Liver (tissue), 9 donors: ENCODE measurements around the gene DNAH2. TPM values are rescaled to one million over a fixed set of nuclear protein-coding genes. Genes with fewer than 3 reads are reported as not detected.

ENCODE experiments used
- DNase-seq: peaks from one replicate; pipeline ENCODE4 v3.0.0-alpha.2; 2017; ENCODE audit warnings: low spot score
- H3K27ac ChIP-seq, 2 donors: one replicate each; pipeline ENCODE4 v1.7.0; 2013; ENCODE audit warnings: inconsistent platforms in 2 of 2, low read length in 2 of 2, control low read depth in 1 of 2, low read depth in 1 of 2, mild to moderate bottlenecking in 1 of 2
- H3K27me3 ChIP-seq, 4 donors: one replicate each; pipeline versions ENCODE4 v1.6.1 to v1.7.0; 2013; ENCODE audit warnings: low read length in 3 of 4, inconsistent platforms in 1 of 4, mild to moderate bottlenecking in 1 of 4, moderate library complexity in 1 of 4; ENCODE audit not compliant: control insufficient read depth in 4 of 4, insufficient read depth in 4 of 4
- H3K36me3 ChIP-seq, 4 donors: one replicate each; pipeline versions ENCODE4 v1.6.1 to v1.7.0; 2013; ENCODE audit warnings: low read length in 3 of 4, mild to moderate bottlenecking in 3 of 4, low read depth in 1 of 4, moderate library complexity in 1 of 4; ENCODE audit not compliant: control insufficient read depth in 4 of 4, insufficient read depth in 3 of 4
- H3K4me1 ChIP-seq, 4 donors: one replicate each; pipeline versions ENCODE4 v1.6.1 to v1.7.0; 2013; ENCODE audit warnings: low read length in 3 of 4, mild to moderate bottlenecking in 3 of 4, moderate library complexity in 1 of 4; ENCODE audit not compliant: control insufficient read depth in 4 of 4, insufficient read depth in 4 of 4
- H3K4me3 ChIP-seq, 3 donors: one replicate each; pipeline versions ENCODE4 v1.6.1 to v1.7.0; 2013; ENCODE audit warnings: low read length in 3 of 3, control low read depth in 1 of 3, low read depth in 1 of 3, mild to moderate bottlenecking in 1 of 3
- H3K9ac ChIP-seq, 2 donors: one replicate each; pipeline ENCODE4 v1.7.0; 2013; ENCODE audit warnings: low read length in 2 of 2, mild to moderate bottlenecking in 2 of 2, moderate library complexity in 2 of 2, control low read depth in 1 of 2, low read depth in 1 of 2
- H3K9me3 ChIP-seq, 4 donors: one replicate each; pipeline versions ENCODE4 v1.6.1 to v1.7.0; 2013; ENCODE audit warnings: low read length in 3 of 4; ENCODE audit not compliant: control insufficient read depth in 4 of 4
- ATF3 ChIP-seq: IDR thresholded peaks from 2 replicates; pipeline ENCODE4 v1.6.1; 2016; ENCODE audit warnings: antibody characterized with exemption
- CTCF ChIP-seq: fragments of 150-350 bp; IDR thresholded peaks from 2 replicates; pipeline ENCODE4 v1.5.1; 2017; ENCODE audit warnings: improper control_type of control experiment, low read depth, low read length; ENCODE audit not compliant: missing input control
- EGR1 ChIP-seq, 2 donors: IDR thresholded peaks; 2 replicates each; pipeline ENCODE4 v1.6.1; 2016 to 2018; ENCODE audit warnings: antibody characterized with exemption in 2 of 2, low read depth in 2 of 2
- FOXA1 ChIP-seq: IDR thresholded peaks from 2 replicates; pipeline ENCODE4 v1.6.1; 2016; ENCODE audit warnings: antibody characterized with exemption
- FOXA2 ChIP-seq: IDR thresholded peaks from 2 replicates; pipeline ENCODE4 v1.6.1; 2016; ENCODE audit warnings: antibody characterized with exemption
- GABPA ChIP-seq, 2 donors: IDR thresholded peaks in 1 of 2; conservative IDR thresholded peaks in 1 of 2; 2 replicates each; pipeline ENCODE4 v1.6.1; 2016; ENCODE audit warnings: antibody characterized with exemption in 2 of 2, mild to moderate bottlenecking in 1 of 2, moderate library complexity in 1 of 2
- HNF4A ChIP-seq, 2 donors: conservative IDR thresholded peaks; 2 replicates each; pipeline ENCODE4 v1.6.1; 2016; ENCODE audit warnings: antibody characterized with exemption in 2 of 2, mild to moderate bottlenecking in 2 of 2
- HNF4G ChIP-seq: IDR thresholded peaks from 2 replicates; pipeline ENCODE4 v1.6.1; 2016; ENCODE audit warnings: antibody characterized with exemption
- JUND ChIP-seq, 2 donors: IDR thresholded peaks; 2 replicates each; pipeline ENCODE4 v1.6.1; 2016; ENCODE audit warnings: antibody characterized with exemption in 2 of 2
- MAX ChIP-seq: IDR thresholded peaks from 2 replicates; pipeline ENCODE4 v1.6.1; 2016; ENCODE audit warnings: antibody characterized with exemption
- NR2F2 ChIP-seq: IDR thresholded peaks from 2 replicates; pipeline ENCODE4 v1.6.1; 2016; ENCODE audit warnings: antibody characterized with exemption
- RAD21 ChIP-seq, 2 donors: IDR thresholded peaks; 2 replicates each; pipeline ENCODE4 v1.6.1; 2016; ENCODE audit warnings: antibody characterized with exemption in 2 of 2, mild to moderate bottlenecking in 2 of 2
- REST ChIP-seq: IDR thresholded peaks from 2 replicates; pipeline ENCODE4 v1.6.1; 2016; ENCODE audit warnings: antibody characterized with exemption, mild to moderate bottlenecking
- RXRA ChIP-seq, 2 donors: IDR thresholded peaks; 2 replicates each; pipeline ENCODE4 v1.6.1; 2017 to 2018; ENCODE audit warnings: antibody characterized with exemption in 2 of 2, mild to moderate bottlenecking in 1 of 2
- SP1 ChIP-seq: IDR thresholded peaks from 2 replicates; pipeline ENCODE4 v1.6.1; 2018; ENCODE audit warnings: antibody characterized with exemption, mild to moderate bottlenecking
- TAF1 ChIP-seq: conservative IDR thresholded peaks from 2 replicates; pipeline ENCODE4 v1.6.1; 2016; ENCODE audit warnings: antibody characterized with exemption, mild to moderate bottlenecking
- YY1 ChIP-seq: IDR thresholded peaks from 2 replicates; pipeline ENCODE4 v1.6.1; 2016; ENCODE audit warnings: antibody characterized with exemption, mild to moderate bottlenecking
- ZBTB33 ChIP-seq: IDR thresholded peaks from 2 replicates; pipeline ENCODE4 v1.6.1; 2016; ENCODE audit warnings: antibody characterized with exemption
- WGBS: extraction: QIAGEN DNeasy Blood & Tissue Kit; methylation state at CpG from one replicate; pipeline ENCODE4 v1.1.7; 2013; 5-methylcytosine and 5-hydroxymethylcytosine counted together
- polyA plus RNA-seq, 2 donors: library from polyadenylated mRNA; stranded (reverse) in 1 of 2; unstranded in 1 of 2; fragments of 200-250 nt in 1 of 2; fragments of >200 nt in 1 of 2; fragmentation: Nextera tagmentation in 1 of 2; extraction: Ambion mirVana in 1 of 2; gene quantifications; one replicate each; pipeline versions ENCODE4 v1.2.1 to v1.2.3, GENCODE V29; 2013 to 2015
- total RNA-seq, 2 donors: library from RNA; depleted of rRNA; stranded (reverse); fragments of >200 nt; gene quantifications; one replicate each; pipeline ENCODE4 v1.2.3, GENCODE V29; 2014
- donor health status: healthy.
- donor health status: healthy.
- donor health status: healthy.
- donor health status: healthy.
- donor health status: healthy.

Gene DNAH2
- total and polyA plus RNA-seq, 4 donors, result under 0.01 to 0.25 (median 0.05) TPM

- no peak overlapping the region for H3K27ac ChIP-seq
- H3K4me3 ChIP-seq, result no peak overlapping the region
- H3K27me3 ChIP-seq, result no peaks in the 10 kb centered on the region
- no peak for DNase-seq
- H3K9me3 ChIP-seq, result no peaks in the 10 kb centered on the region
- WGBS, result 81% methylated on average over 10 of the region's 10 CpGs
- H3K36me3 ChIP-seq, result no peaks in the 10 kb centered on the region
- H3K4me1 ChIP-seq, result no peaks in the 10 kb centered on the region
- TF ChIP-seq GABPA (IDR thresholded peaks at IDR 0.05 in 1 of 2, conservative IDR thresholded peaks at IDR 0.05 in 1 of 2), result no peak
- no peak for TF ChIP-seq HNF4A (conservative IDR thresholded peaks at IDR 0.05)
- TF ChIP-seq FOXA1, result no peak
- TF ChIP-seq EGR1 (IDR thresholded peaks at IDR 0.05; ENCODE audit: low read depth in 2 of 2), result no peak
- no peak for TF ChIP-seq JUND (IDR thresholded peaks at IDR 0.05)
- no peak for TF ChIP-seq ZBTB33
- no peak for TF ChIP-seq CTCF
- TF ChIP-seq FOXA2, result no peak
- no peak for TF ChIP-seq ATF3
- TF ChIP-seq MAX, result no peak
- TF ChIP-seq TAF1, result no peak
- TF ChIP-seq REST, result no peak
- no peak for TF ChIP-seq SP1
- TF ChIP-seq YY1, result no peak
- TF ChIP-seq NR2F2, result no peak
- no peak for TF ChIP-seq HNF4G
- no peak for TF ChIP-seq RXRA (IDR thresholded peaks at IDR 0.05)
- TF ChIP-seq RAD21 (IDR thresholded peaks at IDR 0.05), result no peak
- H3K9ac ChIP-seq, result no peak overlapping the region
Measured at GRCh38 chr17:7818026-7818425, 100.5 kb downstream of the DNAH2 start.
